GM12874 (cell line): ENCODE results near the gene APBA1.

Experiments
- CTCF ChIP-seq: IDR thresholded peaks from 2 replicates; pipeline ENCODE4 v1.5.1; 2011; ENCODE audit warnings: low read depth, mild to moderate bottlenecking, control low read depth, low read length, moderate library complexity; ENCODE audit not compliant: insufficient read depth

The APBA1 gene

GRCh38 chr9:69643098-69643497 lies 29.1 kb downstream of the APBA1 start:
- TF ChIP-seq CTCF, result no peak

GRCh38 chr9:69637817-69638200 lies 34.4 kb downstream of the APBA1 start:
- no peak for TF ChIP-seq CTCF

- no peak for TF ChIP-seq CTCF
Observed at GRCh38 chr9:69637193-69637816, 34.9 kb downstream of the APBA1 start.

- TF ChIP-seq CTCF, result no peak
Observed at GRCh38 chr9:69633716-69634115, 38.5 kb downstream of the APBA1 start.

GRCh38 chr9:69632768-69633167 lies 39.4 kb downstream of the APBA1 start:
- no peak for TF ChIP-seq CTCF

GRCh38 chr9:69627281-69627680 lies 44.9 kb downstream of the APBA1 start:
- no peak for TF ChIP-seq CTCF

- TF ChIP-seq CTCF, result no peak
Observed at GRCh38 chr9:69623276-69623675, 48.9 kb downstream of the APBA1 start.
